Measurements from ENCODE around the gene DLGAP1.

DNA sequence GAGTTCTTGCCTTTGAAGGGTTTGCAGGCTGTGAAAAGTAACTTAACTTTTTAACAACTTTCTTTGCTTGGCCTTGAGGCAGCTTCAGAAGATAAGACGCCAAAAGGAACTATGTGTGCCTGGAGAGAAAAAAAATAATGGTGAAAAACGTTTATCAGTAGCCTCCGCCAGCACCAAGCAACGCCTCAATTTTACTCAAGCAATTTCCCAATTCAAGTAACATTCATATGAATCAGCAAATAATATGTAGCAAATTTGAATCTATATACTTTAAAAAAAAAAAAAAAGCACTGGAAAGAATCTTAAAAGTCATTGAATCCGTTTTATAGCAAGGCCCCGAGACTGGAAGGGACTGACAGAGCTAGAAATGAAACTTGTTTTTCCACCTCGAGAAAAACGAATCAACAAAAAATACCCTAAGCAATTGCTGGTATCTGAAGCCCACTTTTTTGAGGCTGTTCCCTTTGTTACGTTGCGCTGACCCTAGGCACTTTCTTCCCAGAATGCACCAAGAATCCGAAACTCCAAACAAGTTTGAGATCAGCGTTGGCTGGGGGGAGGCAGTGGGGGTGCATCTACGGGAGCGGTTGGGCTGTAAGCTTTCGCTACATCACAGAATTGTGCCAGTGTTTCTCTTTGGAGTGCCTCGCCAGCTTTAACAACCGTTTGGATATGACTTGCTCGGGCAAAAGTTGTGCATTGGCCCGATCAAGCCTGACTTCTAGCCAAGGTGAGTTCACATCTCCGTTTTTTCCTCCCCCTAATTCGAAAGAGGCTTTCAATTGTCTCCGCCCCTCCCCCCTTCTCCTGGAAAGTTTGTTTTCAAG lies 1007.8 kb downstream of the DLGAP1 start:
- TF ChIP-seq, protein P1, sequence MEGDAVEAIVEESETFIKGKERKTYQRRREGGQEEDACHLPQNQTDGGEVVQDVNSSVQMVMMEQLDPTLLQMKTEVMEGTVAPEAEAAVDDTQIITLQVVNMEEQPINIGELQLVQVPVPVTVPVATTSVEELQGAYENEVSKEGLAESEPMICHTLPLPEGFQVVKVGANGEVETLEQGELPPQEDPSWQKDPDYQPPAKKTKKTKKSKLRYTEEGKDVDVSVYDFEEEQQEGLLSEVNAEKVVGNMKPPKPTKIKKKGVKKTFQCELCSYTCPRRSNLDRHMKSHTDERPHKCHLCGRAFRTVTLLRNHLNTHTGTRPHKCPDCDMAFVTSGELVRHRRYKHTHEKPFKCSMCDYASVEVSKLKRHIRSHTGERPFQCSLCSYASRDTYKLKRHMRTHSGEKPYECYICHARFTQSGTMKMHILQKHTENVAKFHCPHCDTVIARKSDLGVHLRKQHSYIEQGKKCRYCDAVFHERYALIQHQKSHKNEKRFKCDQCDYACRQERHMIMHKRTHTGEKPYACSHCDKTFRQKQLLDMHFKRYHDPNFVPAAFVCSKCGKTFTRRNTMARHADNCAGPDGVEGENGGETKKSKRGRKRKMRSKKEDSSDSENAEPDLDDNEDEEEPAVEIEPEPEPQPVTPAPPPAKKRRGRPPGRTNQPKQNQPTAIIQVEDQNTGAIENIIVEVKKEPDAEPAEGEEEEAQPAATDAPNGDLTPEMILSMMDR (IDR thresholded peaks at IDR 0.05; ENCODE audit: insufficient read depth, low read length) = no peak
- TF ChIP-seq GABPA (IDR thresholded peaks at IDR 0.05; ENCODE audit: low read depth) = no peak
- TF ChIP-seq POLR2AphosphoS5 (IDR thresholded peaks at IDR 0.05; ENCODE audit: low read depth) = no peak
- TF ChIP-seq SPI1 (IDR thresholded peaks at IDR 0.05; ENCODE audit: borderline replicate concordance, low read depth) = no peak
- TF ChIP-seq, protein P2, sequence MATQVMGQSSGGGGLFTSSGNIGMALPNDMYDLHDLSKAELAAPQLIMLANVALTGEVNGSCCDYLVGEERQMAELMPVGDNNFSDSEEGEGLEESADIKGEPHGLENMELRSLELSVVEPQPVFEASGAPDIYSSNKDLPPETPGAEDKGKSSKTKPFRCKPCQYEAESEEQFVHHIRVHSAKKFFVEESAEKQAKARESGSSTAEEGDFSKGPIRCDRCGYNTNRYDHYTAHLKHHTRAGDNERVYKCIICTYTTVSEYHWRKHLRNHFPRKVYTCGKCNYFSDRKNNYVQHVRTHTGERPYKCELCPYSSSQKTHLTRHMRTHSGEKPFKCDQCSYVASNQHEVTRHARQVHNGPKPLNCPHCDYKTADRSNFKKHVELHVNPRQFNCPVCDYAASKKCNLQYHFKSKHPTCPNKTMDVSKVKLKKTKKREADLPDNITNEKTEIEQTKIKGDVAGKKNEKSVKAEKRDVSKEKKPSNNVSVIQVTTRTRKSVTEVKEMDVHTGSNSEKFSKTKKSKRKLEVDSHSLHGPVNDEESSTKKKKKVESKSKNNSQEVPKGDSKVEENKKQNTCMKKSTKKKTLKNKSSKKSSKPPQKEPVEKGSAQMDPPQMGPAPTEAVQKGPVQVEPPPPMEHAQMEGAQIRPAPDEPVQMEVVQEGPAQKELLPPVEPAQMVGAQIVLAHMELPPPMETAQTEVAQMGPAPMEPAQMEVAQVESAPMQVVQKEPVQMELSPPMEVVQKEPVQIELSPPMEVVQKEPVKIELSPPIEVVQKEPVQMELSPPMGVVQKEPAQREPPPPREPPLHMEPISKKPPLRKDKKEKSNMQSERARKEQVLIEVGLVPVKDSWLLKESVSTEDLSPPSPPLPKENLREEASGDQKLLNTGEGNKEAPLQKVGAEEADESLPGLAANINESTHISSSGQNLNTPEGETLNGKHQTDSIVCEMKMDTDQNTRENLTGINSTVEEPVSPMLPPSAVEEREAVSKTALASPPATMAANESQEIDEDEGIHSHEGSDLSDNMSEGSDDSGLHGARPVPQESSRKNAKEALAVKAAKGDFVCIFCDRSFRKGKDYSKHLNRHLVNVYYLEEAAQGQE (IDR thresholded peaks at IDR 0.05; ENCODE audit: insufficient replicate concordance, low read depth) = peak; percentile 11

Data from HL-60 (cell line).